AG10803 (cell line): Measurements from ENCODE around the gene NTRK1.
A peak's percentile ranks its signal among the peaks of the same experiment; 100 is the strongest.

Experiments used
- DNase-seq: peaks from one replicate; pipeline ENCODE4 v3.0.0; 2010; ENCODE audit warnings: low read depth
- H3K4me3 ChIP-seq: 2 replicates; pipeline ENCODE4 v1.5.1; 2011; ENCODE audit warnings: mild to moderate bottlenecking, low read length, control low read depth
- TF ChIP-seq, protein P1 (sequence below): conservative IDR thresholded peaks from 2 replicates; pipeline ENCODE4 v1.5.1; 2011; ENCODE audit warnings: mild to moderate bottlenecking, low read length, control low read depth, inconsistent platforms

The NTRK1 gene

DNA sequence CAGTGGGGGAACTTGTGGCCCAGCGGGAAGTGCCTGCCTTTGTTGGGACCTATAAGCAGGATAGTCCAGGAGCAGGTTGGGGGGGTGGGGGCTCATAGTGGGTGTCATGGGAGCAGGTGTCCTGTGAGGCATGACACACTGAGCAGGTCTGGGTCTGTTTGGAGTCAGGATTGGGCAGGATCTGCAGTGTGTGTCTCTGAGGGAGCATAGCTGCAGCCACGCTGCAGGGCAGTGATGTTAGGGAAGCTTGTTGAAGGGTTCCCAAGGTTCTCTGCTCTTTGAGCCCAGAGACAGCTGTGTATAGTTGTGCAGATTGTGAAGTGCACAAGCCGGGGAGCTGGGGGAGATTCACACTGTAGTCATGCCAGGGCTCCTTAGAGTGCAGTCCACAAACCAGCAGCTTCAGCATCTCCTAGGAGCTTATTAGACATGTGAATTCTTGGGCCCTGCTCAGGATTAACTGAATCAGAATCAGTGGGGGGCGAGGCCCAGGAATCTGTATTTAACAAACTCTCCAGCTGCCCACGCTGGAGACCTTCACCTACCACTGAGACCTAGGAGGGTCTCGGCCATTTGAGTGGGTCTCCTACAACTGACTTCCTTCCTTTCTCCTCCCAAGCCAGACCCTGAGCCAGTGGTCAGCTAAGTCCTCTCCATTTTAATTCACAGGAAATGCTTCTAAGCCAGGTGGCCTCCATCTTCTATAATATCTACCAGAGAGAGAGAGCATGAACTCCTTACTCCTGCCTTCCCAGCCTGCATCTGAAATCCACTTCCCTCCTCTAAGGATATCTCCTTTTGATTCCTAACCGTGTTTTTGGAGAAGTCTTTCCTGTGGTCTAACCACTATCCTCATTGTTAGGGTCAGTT, 12.8 kb upstream of the NTRK1 start:
- TF ChIP-seq, protein P1, sequence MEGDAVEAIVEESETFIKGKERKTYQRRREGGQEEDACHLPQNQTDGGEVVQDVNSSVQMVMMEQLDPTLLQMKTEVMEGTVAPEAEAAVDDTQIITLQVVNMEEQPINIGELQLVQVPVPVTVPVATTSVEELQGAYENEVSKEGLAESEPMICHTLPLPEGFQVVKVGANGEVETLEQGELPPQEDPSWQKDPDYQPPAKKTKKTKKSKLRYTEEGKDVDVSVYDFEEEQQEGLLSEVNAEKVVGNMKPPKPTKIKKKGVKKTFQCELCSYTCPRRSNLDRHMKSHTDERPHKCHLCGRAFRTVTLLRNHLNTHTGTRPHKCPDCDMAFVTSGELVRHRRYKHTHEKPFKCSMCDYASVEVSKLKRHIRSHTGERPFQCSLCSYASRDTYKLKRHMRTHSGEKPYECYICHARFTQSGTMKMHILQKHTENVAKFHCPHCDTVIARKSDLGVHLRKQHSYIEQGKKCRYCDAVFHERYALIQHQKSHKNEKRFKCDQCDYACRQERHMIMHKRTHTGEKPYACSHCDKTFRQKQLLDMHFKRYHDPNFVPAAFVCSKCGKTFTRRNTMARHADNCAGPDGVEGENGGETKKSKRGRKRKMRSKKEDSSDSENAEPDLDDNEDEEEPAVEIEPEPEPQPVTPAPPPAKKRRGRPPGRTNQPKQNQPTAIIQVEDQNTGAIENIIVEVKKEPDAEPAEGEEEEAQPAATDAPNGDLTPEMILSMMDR, result no peak
- H3K4me3 ChIP-seq, result no peak overlapping the region
- DNase-seq, result no peak

GRCh38 chr1:156848461-156849150, 12.1 kb upstream of the NTRK1 start:
- TF ChIP-seq, protein P1, result no peak

DNA sequence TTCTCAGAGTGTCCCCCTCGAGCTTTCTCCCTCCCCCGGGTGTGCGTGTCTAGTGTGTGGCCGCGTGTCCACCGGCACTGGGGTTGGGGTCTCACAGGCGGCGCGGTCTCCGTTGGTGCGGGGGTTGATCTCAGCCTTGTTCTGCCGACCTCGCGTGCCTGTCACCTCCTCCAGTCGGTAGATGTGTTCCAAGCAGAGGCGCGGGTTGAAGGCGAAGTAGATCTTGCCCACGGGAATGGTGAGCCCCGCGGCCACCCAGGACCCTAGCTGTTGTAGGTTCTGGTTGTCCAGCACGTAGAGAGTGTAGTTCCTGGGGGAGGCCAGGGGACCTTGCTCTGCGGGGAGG, 11.5 kb upstream of the NTRK1 start:
- H3K4me3 ChIP-seq, result no peak overlapping the region
- DNase-seq, result no peak
- TF ChIP-seq, protein P1, result no peak

More at GRCh38 chr1:156848461-156849150, 12.1 kb upstream of the NTRK1 start:
- H3K4me3 ChIP-seq, result no peak overlapping the region
- DNase-seq, result no peak

DNA sequence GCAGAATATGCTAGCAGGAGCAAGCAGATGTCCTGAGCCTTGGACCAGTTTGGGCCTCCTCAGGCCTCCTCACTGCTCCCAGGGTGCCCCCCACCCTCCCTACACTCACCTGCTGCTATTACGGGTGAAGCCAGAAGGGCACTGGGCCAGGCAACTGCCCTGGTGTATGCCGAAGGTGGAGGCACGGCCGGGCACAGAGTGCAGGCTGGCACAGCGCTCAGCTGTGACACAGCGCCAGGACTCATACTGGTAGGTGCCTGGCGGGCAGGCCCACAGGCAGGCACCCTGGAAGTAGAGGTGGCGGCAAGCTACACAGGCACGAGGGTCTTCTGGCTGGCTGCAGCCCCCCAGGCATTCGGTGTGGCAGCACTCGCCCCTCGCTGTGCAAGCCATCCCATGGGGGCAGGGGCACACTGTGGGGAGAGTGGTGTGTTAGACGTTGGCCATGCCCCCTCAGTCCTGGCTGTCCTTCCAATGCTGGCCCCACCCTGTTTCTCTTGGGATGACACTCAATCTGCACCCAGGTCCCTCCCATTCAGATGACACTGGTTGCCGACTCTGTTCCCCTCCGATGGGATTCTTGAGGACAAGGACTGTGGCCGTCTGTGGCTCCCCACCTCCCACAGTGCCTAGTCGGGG, 8.8 kb upstream of the NTRK1 start:
- TF ChIP-seq, protein P1, result no peak
- H3K4me3 ChIP-seq, result no peak overlapping the region
- DNase-seq, result no peak

- TF ChIP-seq, protein P1, result no peak
- no peak overlapping the region for H3K4me3 ChIP-seq
- DNase-seq, result peak; percentile 15
Measured at GRCh38 chr1:156852418-156852874, 8.2 kb upstream of the NTRK1 start.

DNA sequence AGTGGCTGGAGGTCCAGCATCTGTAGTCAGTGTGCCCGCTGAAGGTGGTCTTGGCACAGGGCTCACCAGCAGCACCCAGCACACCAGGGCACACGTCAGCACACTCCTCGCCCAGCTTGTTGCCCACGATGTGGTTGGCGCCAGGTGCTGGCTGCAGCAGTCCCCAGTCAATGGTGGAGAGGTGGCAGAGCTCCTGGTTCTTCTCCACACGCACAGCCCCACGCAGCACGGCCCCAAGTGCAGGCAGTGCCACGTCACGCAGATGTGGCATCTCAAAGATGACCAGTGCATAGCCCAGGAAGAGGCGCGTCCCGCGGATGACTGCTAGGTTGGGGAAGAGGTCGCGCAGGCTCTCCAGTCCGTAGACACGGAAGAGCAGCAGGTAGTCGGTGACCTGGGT, 6.9 kb upstream of the NTRK1 start:
- TF ChIP-seq, protein P1, result no peak
- DNase-seq, result no peak
- no peak overlapping the region for H3K4me3 ChIP-seq
